AG09309 (cell line): ENCODE measurements around the gene BCL2L12.
A peak's percentile ranks its signal among the peaks of the same experiment; 100 is the strongest.

Experiments
- DNase-seq: peaks from one replicate; pipeline ENCODE4 v3.0.0-alpha.2; 2010; ENCODE audit warnings: low read depth
- H3K4me3 ChIP-seq: 2 replicates; pipeline ENCODE4 v1.5.1; 2011; ENCODE audit warnings: mild to moderate bottlenecking, low read depth, low read length, moderate library complexity; ENCODE audit not compliant: control insufficient read depth
- TF ChIP-seq, protein P1 (sequence below): IDR thresholded peaks from 2 replicates; pipeline ENCODE4 v1.5.1; 2011; ENCODE audit warnings: mild to moderate bottlenecking, low read depth, low read length, inconsistent platforms; ENCODE audit not compliant: insufficient read depth, control insufficient read depth; ENCODE audit errors: missing control alignments

The BCL2L12 gene

DNA sequence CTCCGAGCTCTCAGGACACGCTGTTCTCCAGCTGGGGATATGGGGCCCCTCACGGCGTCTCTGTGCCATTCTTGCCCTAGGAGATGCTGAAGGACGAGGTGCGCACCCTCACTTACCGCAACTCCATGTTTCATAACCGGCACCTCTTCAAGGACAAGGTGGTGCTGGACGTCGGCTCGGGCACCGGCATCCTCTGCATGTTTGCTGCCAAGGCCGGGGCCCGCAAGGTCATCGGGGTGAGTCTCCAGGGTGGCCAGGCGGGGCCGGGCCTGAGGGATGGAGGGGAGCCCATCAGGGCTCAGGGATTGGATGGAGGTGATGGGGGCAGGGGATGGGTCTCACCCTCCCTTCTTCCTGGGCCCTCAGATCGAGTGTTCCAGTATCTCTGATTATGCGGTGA lies 16.1 kb downstream of the BCL2L12 start:
- no peak overlapping the region for H3K4me3 ChIP-seq
- DNase-seq: no peak
- TF ChIP-seq, protein P1, sequence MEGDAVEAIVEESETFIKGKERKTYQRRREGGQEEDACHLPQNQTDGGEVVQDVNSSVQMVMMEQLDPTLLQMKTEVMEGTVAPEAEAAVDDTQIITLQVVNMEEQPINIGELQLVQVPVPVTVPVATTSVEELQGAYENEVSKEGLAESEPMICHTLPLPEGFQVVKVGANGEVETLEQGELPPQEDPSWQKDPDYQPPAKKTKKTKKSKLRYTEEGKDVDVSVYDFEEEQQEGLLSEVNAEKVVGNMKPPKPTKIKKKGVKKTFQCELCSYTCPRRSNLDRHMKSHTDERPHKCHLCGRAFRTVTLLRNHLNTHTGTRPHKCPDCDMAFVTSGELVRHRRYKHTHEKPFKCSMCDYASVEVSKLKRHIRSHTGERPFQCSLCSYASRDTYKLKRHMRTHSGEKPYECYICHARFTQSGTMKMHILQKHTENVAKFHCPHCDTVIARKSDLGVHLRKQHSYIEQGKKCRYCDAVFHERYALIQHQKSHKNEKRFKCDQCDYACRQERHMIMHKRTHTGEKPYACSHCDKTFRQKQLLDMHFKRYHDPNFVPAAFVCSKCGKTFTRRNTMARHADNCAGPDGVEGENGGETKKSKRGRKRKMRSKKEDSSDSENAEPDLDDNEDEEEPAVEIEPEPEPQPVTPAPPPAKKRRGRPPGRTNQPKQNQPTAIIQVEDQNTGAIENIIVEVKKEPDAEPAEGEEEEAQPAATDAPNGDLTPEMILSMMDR: no peak

DNA sequence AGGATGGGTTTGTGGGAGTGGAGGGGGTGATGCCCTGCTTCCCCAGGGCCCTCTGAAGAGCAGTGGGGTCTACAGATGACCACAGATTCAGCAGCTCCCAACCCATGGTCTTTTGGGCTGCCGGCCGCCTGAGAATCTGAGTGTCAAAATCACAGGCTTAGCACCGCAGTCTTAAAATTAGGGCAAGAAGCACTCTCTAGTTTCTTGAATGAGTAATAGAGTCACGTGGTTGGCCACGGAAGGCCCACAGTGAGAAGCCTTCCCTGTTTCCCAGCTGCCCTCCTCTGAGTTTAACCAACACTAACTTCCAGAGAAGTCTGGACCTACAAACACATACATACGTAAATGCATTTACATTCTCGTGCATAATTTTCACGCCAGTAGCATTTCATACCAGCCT lies 16.5 kb downstream of the BCL2L12 start:
- no peak overlapping the region for H3K4me3 ChIP-seq
- no peak for DNase-seq
- TF ChIP-seq, protein P1: no peak

DNA sequence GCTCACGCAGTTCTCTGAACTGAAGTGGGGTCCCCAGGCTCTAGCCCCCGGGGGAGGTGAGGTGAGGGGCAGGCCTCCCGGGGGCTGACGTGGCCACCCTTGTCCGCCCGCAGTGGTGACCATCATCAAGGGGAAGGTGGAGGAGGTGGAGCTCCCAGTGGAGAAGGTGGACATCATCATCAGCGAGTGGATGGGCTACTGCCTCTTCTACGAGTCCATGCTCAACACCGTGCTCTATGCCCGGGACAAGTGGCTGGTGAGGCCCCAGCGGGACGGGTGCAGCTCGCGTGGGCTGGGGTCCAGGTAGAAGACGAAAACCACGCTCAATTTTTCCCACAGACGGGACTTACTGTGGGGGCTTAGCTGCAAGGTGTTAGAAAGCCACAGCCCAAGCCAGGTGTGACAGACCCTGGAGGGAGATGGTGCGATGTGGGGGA lies 18.1 kb downstream of the BCL2L12 start:
- TF ChIP-seq, protein P1: no peak
- H3K4me3 ChIP-seq: no peak overlapping the region

DNA sequence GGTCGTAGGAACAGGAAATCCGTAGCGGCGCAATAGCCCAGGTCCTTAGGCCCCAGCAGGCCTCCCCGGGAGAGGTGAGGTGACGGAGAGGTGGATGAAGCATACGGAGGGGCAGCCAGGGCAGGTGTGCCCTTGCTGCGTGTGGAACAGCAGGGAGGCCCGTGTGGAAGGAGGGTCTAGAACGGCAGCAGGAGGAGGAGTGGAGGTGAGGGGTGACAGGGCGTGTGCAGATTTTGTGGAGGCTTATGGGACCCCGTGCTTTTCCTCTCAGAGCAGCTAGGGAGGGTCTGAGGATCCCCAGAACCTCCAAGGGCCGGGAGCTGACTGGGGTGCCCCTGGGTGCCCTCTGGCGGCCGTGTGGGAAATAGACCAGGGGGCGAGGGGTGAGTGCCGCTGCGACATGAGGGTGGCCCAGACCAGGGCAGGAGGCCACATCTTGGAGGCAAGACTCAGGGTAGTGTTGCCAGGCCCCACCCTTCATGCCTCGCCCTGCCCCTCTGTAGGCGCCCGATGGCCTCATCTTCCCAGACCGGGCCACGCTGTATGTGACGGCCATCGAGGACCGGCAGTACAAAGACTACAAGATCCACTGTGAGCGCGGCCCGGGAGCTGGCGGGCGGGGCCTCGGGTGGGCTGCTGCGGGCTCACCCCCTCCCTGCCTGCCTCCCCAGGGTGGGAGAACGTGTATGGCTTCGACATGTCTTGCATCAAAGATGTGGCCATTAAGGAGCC lies 18.7 kb downstream of the BCL2L12 start:
- H3K4me3 ChIP-seq: no peak overlapping the region
- TF ChIP-seq, protein P1: peak; percentile 50
- DNase-seq: no peak

More for the DNA sequence above, 18.1 kb downstream of the BCL2L12 start:
- DNase-seq: no peak

DNA sequence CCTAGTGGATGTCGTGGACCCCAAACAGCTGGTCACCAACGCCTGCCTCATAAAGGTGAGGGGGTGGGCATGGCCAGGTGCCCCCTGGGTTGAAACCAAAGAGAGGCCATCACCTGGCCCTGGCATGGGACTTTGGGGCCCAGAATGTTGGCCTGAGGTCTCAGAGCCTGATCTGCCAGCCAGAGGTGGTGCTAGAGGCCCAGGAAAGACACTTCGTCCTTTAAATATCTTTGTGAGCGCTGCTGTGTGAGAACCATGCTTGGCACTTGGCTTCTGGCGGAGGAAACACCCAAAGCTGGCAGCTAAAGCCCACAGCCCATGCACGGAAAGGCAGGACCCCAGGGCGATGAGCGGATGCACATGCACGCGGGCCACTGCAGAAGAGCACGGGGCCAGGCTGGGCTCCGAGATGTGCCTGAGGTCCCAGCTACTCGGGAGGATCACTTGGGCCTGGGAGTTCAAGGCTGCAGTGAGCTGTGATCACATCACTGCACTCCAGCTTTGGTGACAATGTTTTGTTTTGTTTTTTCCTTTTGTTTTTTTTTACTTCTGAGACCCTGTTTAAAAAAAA lies 19.3 kb downstream of the BCL2L12 start:
- H3K4me3 ChIP-seq: no peak overlapping the region
- TF ChIP-seq, protein P1: no peak
- no peak for DNase-seq

DNA sequence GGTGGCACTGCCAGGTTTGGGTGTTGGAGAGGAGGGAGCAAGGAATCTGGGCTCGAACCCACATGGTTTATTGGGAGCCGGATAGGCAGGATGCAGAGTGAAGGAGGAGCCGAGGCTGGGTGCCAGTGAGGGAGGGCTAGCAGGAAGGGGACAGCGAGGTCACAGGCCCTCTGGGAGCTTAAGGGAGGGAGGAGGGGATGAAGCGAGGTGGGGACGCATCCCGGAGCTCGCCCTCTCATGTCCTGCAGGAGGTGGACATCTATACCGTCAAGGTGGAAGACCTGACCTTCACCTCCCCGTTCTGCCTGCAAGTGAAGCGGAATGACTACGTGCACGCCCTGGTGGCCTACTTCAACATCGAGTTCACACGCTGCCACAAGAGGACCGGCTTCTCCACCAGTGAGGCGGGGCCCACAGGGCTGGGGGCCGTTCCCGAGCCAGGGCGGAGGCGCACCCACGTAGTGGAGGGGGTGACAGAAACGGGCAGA lies 20.2 kb downstream of the BCL2L12 start:
- no peak for DNase-seq
- H3K4me3 ChIP-seq: no peak overlapping the region
- TF ChIP-seq, protein P1: no peak
